Measurements from ENCODE around the gene IL10RA.

The IL10RA gene

GRCh38 chr11:118048472-118049370 is 62.5 kb downstream of the IL10RA start:
- no peak for DNase-seq

DNA sequence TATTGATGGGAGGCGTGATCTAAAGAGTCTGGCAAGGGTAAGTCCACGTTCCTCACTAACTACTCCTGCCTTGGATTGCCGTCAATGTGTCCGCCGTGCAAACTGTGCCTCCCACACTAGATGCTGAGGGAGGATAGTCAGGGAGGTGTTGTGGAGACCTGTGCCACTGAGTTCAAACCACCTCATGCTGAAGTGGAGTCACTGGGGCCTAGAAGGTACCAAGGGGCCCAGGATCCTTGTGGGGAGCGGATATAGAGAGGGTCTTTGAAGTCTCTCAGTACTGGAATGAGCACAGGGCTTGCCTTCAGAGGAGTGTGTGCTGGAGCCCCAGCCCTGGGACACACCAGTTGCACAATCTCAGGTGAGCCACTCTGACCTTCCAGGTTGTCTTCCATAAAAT is 63.6 kb downstream of the IL10RA start:
- no peak for DNase-seq

- no peak for DNase-seq
These were observed 64.2 kb downstream of the IL10RA start for GRCh38 chr11:118050208-118050891.
